Activated T-cell treated with anti-CD3 and anti-CD28 coated beads, Interleukin-2, amount 50 U/mL, for 48 hours (primary cell): ENCODE data around the gene GLTP.
"Not testable (repeated sequence)": the region's sequence is repeated elsewhere in the genome, so short reads cannot be mapped to it uniquely, and the experiment has no call there.

ENCODE experiments used
- DNase-seq, 2 experiments: peaks; one replicate each; pipeline ENCODE4 v3.0.0-alpha.2; 2020

The GLTP gene

GRCh38 chr12:109900752-109901580 lies 20.6 kb upstream of the GLTP start:
- peak; percentile 40 to 45 for DNase-seq

GRCh38 chr12:109899783-109900751 lies 19.7 kb upstream of the GLTP start, which contains the start of gene TCHP:
TSS of gene TCHP (plus strand) at chr12:109900274. CDS start at chr12:109903027, 2,753 bp downstream.
- peak; percentile 82 to 85 for DNase-seq

GRCh38 chr12:109899345-109899744 lies 19.0 kb upstream of the GLTP start:
- not testable (repeated sequence) for DNase-seq

GRCh38 chr12:109897029-109897428 lies 16.7 kb upstream of the GLTP start:
- no peak for DNase-seq

- DNase-seq: no peak
Observed at GRCh38 chr12:109896188-109896587, 15.8 kb upstream of the GLTP start.

GRCh38 chr12:109894939-109895338 lies 14.6 kb upstream of the GLTP start:
- no peak for DNase-seq

GRCh38 chr12:109893261-109893995 lies 13.1 kb upstream of the GLTP start:
- DNase-seq: no peak

GRCh38 chr12:109892748-109893147 lies 12.4 kb upstream of the GLTP start:
- no peak for DNase-seq

GRCh38 chr12:109892165-109892715 lies 11.9 kb upstream of the GLTP start:
- no peak for DNase-seq

- not testable (repeated sequence) for DNase-seq
Observed at GRCh38 chr12:109891731-109892130, 11.4 kb upstream of the GLTP start.

GRCh38 chr12:109890620-109891170 lies 10.4 kb upstream of the GLTP start:
- DNase-seq: no peak

- DNase-seq: peak; percentile 53 to 54
Observed at GRCh38 chr12:109888179-109889020, 8.1 kb upstream of the GLTP start.

- DNase-seq: no peak
Observed at GRCh38 chr12:109885616-109886015, 5.3 kb upstream of the GLTP start.

GRCh38 chr12:109883461-109883860 lies 3.1 kb upstream of the GLTP start:
- no peak for DNase-seq

- no peak for DNase-seq
Observed at GRCh38 chr12:109881752-109882151, 1.4 kb upstream of the GLTP start.

- DNase-seq: no peak
Observed at GRCh38 chr12:109880938-109881337, 597 bp upstream of the GLTP start.

GRCh38 chr12:109879351-109880042 lies 844 bp downstream of the GLTP start:
- DNase-seq: no peak

- DNase-seq: no peak
Observed at GRCh38 chr12:109878749-109879148, 1.6 kb downstream of the GLTP start.

- no peak for DNase-seq
Observed at GRCh38 chr12:109878247-109878625, 2.1 kb downstream of the GLTP start.

GRCh38 chr12:109877504-109878246 lies 2.7 kb downstream of the GLTP start:
- no peak for DNase-seq
